ENCODE data around the gene ME3. TPM values are rescaled to one million over a fixed set of nuclear protein-coding genes. Genes with fewer than 3 reads are reported as not detected.

ME3 gene
- total RNA-seq, 1 donor from 2014 or later, result 0.92 TPM

GRCh38 chr11:86408845-86409244 is 263.6 kb downstream of the ME3 start:
- Mint-ChIP-seq H3K27ac (ENCODE audit: unreplicated experiment) (no peak overlapping the region), H3K36me3 (ENCODE audit: low read depth, unreplicated experiment) (no peaks in the 10 kb centered on the region), H3K4me3 (ENCODE audit: unreplicated experiment) (no peak overlapping the region), H3K4me1 (ENCODE audit: unreplicated experiment) (no peaks in the 10 kb centered on the region), H3K9me3 (ENCODE audit: unreplicated experiment) (no peaks in the 10 kb centered on the region), H3K27me3 (ENCODE audit: unreplicated experiment) (no peaks in the 10 kb centered on the region)
- DNase-seq (ENCODE audit: low spot score), result no peak
- peak; percentile 21 for TF ChIP-seq CTCF (IDR thresholded peaks at IDR 0.05; ENCODE audit: unreplicated experiment)

- Mint-ChIP-seq H3K4me3 (ENCODE audit: unreplicated experiment) (no peak overlapping the region), H3K4me1 (ENCODE audit: unreplicated experiment) (no peaks in the 10 kb centered on the region), H3K27me3 (ENCODE audit: unreplicated experiment) (no peaks in the 10 kb centered on the region), H3K9me3 (ENCODE audit: unreplicated experiment) (no peaks in the 10 kb centered on the region), H3K36me3 (ENCODE audit: low read depth, unreplicated experiment) (no peaks in the 10 kb centered on the region), H3K27ac (ENCODE audit: unreplicated experiment) (no peak overlapping the region)
- TF ChIP-seq CTCF (IDR thresholded peaks at IDR 0.05; ENCODE audit: unreplicated experiment), result no peak
- no peak for DNase-seq (ENCODE audit: low spot score)
Observed at GRCh38 chr11:86403458-86403857, 269.0 kb downstream of the ME3 start.

- no peak for TF ChIP-seq CTCF (IDR thresholded peaks at IDR 0.05; ENCODE audit: unreplicated experiment)
- DNase-seq (ENCODE audit: low spot score), result no peak
- Mint-ChIP-seq H3K4me1 (ENCODE audit: unreplicated experiment) (peaks cover 5% of the 10 kb centered on the region), H3K27ac (ENCODE audit: unreplicated experiment) (no peak overlapping the region), H3K36me3 (ENCODE audit: low read depth, unreplicated experiment) (no peaks in the 10 kb centered on the region), H3K4me3 (ENCODE audit: unreplicated experiment) (no peak overlapping the region), H3K27me3 (ENCODE audit: unreplicated experiment) (peaks cover 1% of the 10 kb centered on the region), H3K9me3 (ENCODE audit: unreplicated experiment) (no peaks in the 10 kb centered on the region)
Observed at GRCh38 chr11:86398106-86398505, 274.3 kb downstream of the ME3 start.

- no peak overlapping the region for H3K4me3 Mint-ChIP-seq (ENCODE audit: unreplicated experiment)
- DNase-seq (ENCODE audit: low spot score), result no peak
- peaks cover 5% of the 10 kb centered on the region for H3K4me1 Mint-ChIP-seq (ENCODE audit: unreplicated experiment)
- no peak for TF ChIP-seq CTCF (IDR thresholded peaks at IDR 0.05; ENCODE audit: unreplicated experiment)
- H3K27ac Mint-ChIP-seq (ENCODE audit: unreplicated experiment), result no peak overlapping the region
- peaks cover 1% of the 10 kb centered on the region for H3K27me3 Mint-ChIP-seq (ENCODE audit: unreplicated experiment)
- H3K9me3 Mint-ChIP-seq (ENCODE audit: unreplicated experiment), result no peaks in the 10 kb centered on the region
- no peaks in the 10 kb centered on the region for H3K36me3 Mint-ChIP-seq (ENCODE audit: low read depth, unreplicated experiment)
Observed at GRCh38 chr11:86397351-86397750, 275.1 kb downstream of the ME3 start.

- TF ChIP-seq CTCF (IDR thresholded peaks at IDR 0.05; ENCODE audit: unreplicated experiment), result no peak
- no peak overlapping the region for H3K4me3 Mint-ChIP-seq (ENCODE audit: unreplicated experiment)
- H3K9me3 Mint-ChIP-seq (ENCODE audit: unreplicated experiment), result no peaks in the 10 kb centered on the region
- DNase-seq (ENCODE audit: low spot score), result no peak
- no peaks in the 10 kb centered on the region for H3K36me3 Mint-ChIP-seq (ENCODE audit: low read depth, unreplicated experiment)
- peaks cover 1% of the 10 kb centered on the region for H3K27me3 Mint-ChIP-seq (ENCODE audit: unreplicated experiment)
- peaks cover 5% of the 10 kb centered on the region for H3K4me1 Mint-ChIP-seq (ENCODE audit: unreplicated experiment)
- no peak overlapping the region for H3K27ac Mint-ChIP-seq (ENCODE audit: unreplicated experiment)
Observed at GRCh38 chr11:86396396-86396795, 276.0 kb downstream of the ME3 start.

Data from endothelial cell (in vitro differentiated cells).